ENCODE measurements around the gene PTPRT.

- TF ChIP-seq CTCF (IDR thresholded peaks at IDR 0.05) (no peak), EP300 (IDR thresholded peaks at IDR 0.05) (no peak), POLR2AphosphoS5 (IDR thresholded peaks at IDR 0.05) (no peak)
Observed at GRCh38 chr20:43065299-43065698, 124.4 kb downstream of the PTPRT start.
